Cardiac muscle cell (in vitro differentiated cells and primary cell): ENCODE results near the gene NOTCH2. TPM values are rescaled to one million over a fixed set of nuclear protein-coding genes. Genes with fewer than 3 reads are reported as not detected.

ENCODE experiments used
- DNase-seq, 2 donors: peaks; one replicate each; pipeline versions ENCODE4 v3.0.0 to v3.0.0-alpha.2; 2010 to 2017; ENCODE audit warnings: low read depth in 1 of 2, low spot score in 1 of 2
- H3K27ac ChIP-seq: fragments of 200-600 bp; sonication (generic); 2 replicates; pipeline ENCODE4 v1.5.1; 2016
- H3K27me3 ChIP-seq: fragments of 200-600 bp; sonication (generic); 2 replicates; pipeline ENCODE4 v1.6.0; 2016; ENCODE audit warnings: control low read depth
- H3K36me3 ChIP-seq: fragments of 200-600 bp; sonication (generic); 2 replicates; pipeline ENCODE4 v1.5.1; 2016; ENCODE audit warnings: control low read depth
- H3K4me1 ChIP-seq: fragments of 200-600 bp; sonication (generic); 2 replicates; pipeline ENCODE4 v1.8.1; 2017; ENCODE audit warnings: low read depth, mild to moderate bottlenecking, mixed run types
- H3K4me3 ChIP-seq: fragments of 200-600 bp; sonication (generic); 2 replicates; pipeline ENCODE4 v1.5.1; 2016; ENCODE audit warnings: mild to moderate bottlenecking
- H3K9me3 ChIP-seq: fragments of 200-600 bp; sonication (generic); 2 replicates; pipeline ENCODE4 v1.5.1; 2017; ENCODE audit warnings: low read depth, mild to moderate bottlenecking, control low read depth
- polyA plus RNA-seq: library from polyadenylated mRNA; unstranded; fragments of >200 nt; fragmentation: Nextera tagmentation; extraction: Ambion mirVana; gene quantifications from 2 replicates; pipeline ENCODE4 v1.2.1, GENCODE V29; 2016
- total RNA-seq: library from RNA; depleted of rRNA; stranded (reverse); fragments of >200 nt; gene quantifications from 2 replicates; pipeline ENCODE4 v1.2.3, GENCODE V29; 2016
- TF ChIP-seq, protein P1 (sequence below): IDR thresholded peaks from 2 replicates; pipeline ENCODE4 v1.5.1; 2012; ENCODE audit warnings: low read depth, mild to moderate bottlenecking, low read length

Gene NOTCH2
- total and polyA plus RNA-seq, 2 experiments from 2014 or later: 25.6 to 52.3 TPM

DNA sequence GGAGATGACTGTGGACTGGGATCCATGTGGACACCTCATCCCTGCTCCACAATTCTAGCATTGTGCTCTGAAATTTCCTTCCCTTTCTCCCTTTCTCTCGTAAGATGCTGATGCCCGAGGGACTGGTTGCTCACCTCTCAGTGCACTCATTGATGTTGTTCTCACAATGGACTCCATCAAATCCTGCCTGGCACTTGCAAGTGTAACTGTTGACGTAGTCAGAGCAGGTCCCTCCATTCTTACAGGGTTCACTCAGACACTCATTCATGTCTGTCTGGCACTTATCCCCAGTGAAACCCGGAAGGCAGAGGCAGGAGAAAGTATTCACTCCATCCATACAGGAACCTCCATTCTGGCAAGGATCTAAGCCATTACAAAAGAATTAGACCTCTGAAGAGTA is 128.1 kb downstream of the NOTCH2 start:
- Histone ChIP-seq H3K27ac (no peak overlapping the region), H3K4me1 (no peaks in the 10 kb centered on the region), H3K9me3 (no peaks in the 10 kb centered on the region), H3K27me3 (no peaks in the 10 kb centered on the region), H3K36me3 (peaks cover 17% of the 10 kb centered on the region), H3K4me3 (no peak overlapping the region)
- no peak for DNase-seq
- TF ChIP-seq, protein P1, sequence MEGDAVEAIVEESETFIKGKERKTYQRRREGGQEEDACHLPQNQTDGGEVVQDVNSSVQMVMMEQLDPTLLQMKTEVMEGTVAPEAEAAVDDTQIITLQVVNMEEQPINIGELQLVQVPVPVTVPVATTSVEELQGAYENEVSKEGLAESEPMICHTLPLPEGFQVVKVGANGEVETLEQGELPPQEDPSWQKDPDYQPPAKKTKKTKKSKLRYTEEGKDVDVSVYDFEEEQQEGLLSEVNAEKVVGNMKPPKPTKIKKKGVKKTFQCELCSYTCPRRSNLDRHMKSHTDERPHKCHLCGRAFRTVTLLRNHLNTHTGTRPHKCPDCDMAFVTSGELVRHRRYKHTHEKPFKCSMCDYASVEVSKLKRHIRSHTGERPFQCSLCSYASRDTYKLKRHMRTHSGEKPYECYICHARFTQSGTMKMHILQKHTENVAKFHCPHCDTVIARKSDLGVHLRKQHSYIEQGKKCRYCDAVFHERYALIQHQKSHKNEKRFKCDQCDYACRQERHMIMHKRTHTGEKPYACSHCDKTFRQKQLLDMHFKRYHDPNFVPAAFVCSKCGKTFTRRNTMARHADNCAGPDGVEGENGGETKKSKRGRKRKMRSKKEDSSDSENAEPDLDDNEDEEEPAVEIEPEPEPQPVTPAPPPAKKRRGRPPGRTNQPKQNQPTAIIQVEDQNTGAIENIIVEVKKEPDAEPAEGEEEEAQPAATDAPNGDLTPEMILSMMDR: no peak

GRCh38 chr1:119940697-119941096 is 128.8 kb downstream of the NOTCH2 start:
- Histone ChIP-seq H3K9me3 (no peaks in the 10 kb centered on the region), H3K4me1 (no peaks in the 10 kb centered on the region), H3K4me3 (no peak overlapping the region), H3K27ac (no peak overlapping the region), H3K27me3 (no peaks in the 10 kb centered on the region), H3K36me3 (peaks cover 17% of the 10 kb centered on the region)
- TF ChIP-seq, protein P1: no peak
- no peak for DNase-seq

GRCh38 chr1:119937198-119937597 is 132.3 kb downstream of the NOTCH2 start:
- H3K9me3 ChIP-seq: no peaks in the 10 kb centered on the region

GRCh38 chr1:119935915-119936314 is 133.5 kb downstream of the NOTCH2 start:
- H3K36me3 ChIP-seq: peaks cover 27% of the 10 kb centered on the region
- TF ChIP-seq, protein P1: no peak

More at GRCh38 chr1:119937198-119937597, 132.3 kb downstream of the NOTCH2 start:
- Histone ChIP-seq H3K27me3 (no peaks in the 10 kb centered on the region), H3K4me1 (no peaks in the 10 kb centered on the region), H3K27ac (no peak overlapping the region), H3K36me3 (peaks cover 27% of the 10 kb centered on the region), H3K4me3 (no peak overlapping the region)
- no peak for DNase-seq
- TF ChIP-seq, protein P1: no peak

DNA sequence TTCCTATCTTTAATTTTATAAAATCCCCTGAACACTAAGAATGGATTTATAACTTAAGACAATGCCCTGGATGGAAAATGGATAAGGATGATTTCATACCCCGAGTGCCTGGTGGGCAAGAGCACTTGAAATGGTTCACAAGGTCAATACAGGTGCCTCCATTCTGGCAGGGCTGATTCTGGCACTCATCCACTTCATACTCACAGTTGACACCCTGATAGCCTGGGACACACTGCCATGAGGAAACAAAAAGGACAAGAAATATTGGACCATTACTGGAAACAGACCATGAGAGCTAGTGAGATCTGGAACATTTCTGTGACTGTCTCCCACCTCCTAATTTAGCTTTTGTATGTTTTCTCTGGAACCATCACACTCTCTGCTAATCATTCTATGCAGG is 134.1 kb downstream of the NOTCH2 start:
- Histone ChIP-seq H3K9me3 (no peaks in the 10 kb centered on the region), H3K4me1 (no peaks in the 10 kb centered on the region), H3K36me3 (peaks cover 27% of the 10 kb centered on the region), H3K27ac (no peak overlapping the region), H3K27me3 (no peaks in the 10 kb centered on the region), H3K4me3 (no peak overlapping the region)
- DNase-seq: no peak
- TF ChIP-seq, protein P1: no peak

More at GRCh38 chr1:119935915-119936314, 133.5 kb downstream of the NOTCH2 start:
- Histone ChIP-seq H3K4me3 (no peak overlapping the region), H3K4me1 (no peaks in the 10 kb centered on the region), H3K27ac (no peak overlapping the region), H3K9me3 (no peaks in the 10 kb centered on the region), H3K27me3 (no peaks in the 10 kb centered on the region)
- no peak for DNase-seq

GRCh38 chr1:119933397-119933796 is 136.1 kb downstream of the NOTCH2 start:
- no peak for DNase-seq
- H3K4me1 ChIP-seq: no peaks in the 10 kb centered on the region
- no peak overlapping the region for H3K4me3 ChIP-seq
- TF ChIP-seq, protein P1: no peak
- H3K27ac ChIP-seq: no peak overlapping the region
- H3K9me3 ChIP-seq: no peaks in the 10 kb centered on the region
- H3K36me3 ChIP-seq: peaks cover 21% of the 10 kb centered on the region
- no peaks in the 10 kb centered on the region for H3K27me3 ChIP-seq
